Measurements from ENCODE around the gene SPACDR.

DNA sequence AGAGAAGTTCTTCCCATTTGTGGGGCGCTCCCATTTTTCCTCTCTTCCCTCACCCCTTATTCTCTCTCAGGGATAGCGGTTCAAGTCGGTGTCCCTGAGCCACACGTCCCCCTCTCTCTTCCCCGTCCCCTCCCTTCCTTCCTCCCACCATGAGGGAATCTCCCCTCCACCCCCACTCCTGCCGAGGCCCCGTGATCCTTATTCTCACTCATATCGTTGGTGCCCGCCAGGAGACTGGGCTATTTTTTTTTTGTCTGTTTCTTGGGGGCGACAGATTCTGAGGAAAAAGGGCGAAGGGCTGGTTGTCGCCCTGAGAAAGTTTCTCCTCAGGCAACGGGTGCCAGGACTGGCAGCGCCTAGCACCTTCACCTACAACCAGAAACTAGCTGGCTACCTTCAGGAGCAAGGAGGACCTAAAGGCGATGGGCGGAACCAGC, 36.3 kb downstream of the SPACDR start:
- TF ChIP-seq, protein P1, sequence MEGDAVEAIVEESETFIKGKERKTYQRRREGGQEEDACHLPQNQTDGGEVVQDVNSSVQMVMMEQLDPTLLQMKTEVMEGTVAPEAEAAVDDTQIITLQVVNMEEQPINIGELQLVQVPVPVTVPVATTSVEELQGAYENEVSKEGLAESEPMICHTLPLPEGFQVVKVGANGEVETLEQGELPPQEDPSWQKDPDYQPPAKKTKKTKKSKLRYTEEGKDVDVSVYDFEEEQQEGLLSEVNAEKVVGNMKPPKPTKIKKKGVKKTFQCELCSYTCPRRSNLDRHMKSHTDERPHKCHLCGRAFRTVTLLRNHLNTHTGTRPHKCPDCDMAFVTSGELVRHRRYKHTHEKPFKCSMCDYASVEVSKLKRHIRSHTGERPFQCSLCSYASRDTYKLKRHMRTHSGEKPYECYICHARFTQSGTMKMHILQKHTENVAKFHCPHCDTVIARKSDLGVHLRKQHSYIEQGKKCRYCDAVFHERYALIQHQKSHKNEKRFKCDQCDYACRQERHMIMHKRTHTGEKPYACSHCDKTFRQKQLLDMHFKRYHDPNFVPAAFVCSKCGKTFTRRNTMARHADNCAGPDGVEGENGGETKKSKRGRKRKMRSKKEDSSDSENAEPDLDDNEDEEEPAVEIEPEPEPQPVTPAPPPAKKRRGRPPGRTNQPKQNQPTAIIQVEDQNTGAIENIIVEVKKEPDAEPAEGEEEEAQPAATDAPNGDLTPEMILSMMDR (IDR thresholded peaks at IDR 0.05) = no peak
- no peak for TF ChIP-seq POLR2A (IDR thresholded peaks at IDR 0.05)
